SK-N-SH (cell line): Measurements from ENCODE around the gene WIPI1. TPM values are rescaled to one million over a fixed set of nuclear protein-coding genes. Genes with fewer than 3 reads are reported as not detected.

Experiments used
- CTCF ChIA-PET: fragments of 300-600, 350-600 bp; formaldehyde crosslinking; extraction: SDS; loops from one replicate; lab custom pipeline; 2021; lab: Yijun Ruan, JAX
- POLR2A ChIA-PET: fragments of 350-600 bp; sonication (Branson Sonifier 250); formaldehyde crosslinking; extraction: SDS; loops from one replicate; lab custom pipeline; 2020; ENCODE audit warnings: antibody characterized with exemption, inconsistent platforms; lab: Yijun Ruan, JAX
- DNase-seq: peaks from one replicate; pipeline ENCODE4 v3.0.0; 2012
- H2AFZ ChIP-seq: fragments of 200-600 bp; sonication (generic); 2 replicates; pipeline ENCODE4 v1.8.1; 2016; ENCODE audit warnings: antibody characterized with exemption, mild to moderate bottlenecking, low read depth
- H3F3A ChIP-seq: fragments of 200-600 bp; sonication (generic); replicated peaks from 2 replicates; pipeline ENCODE3; 2016; ENCODE audit warnings: antibody characterized with exemption, mild to moderate bottlenecking; ENCODE audit not compliant: insufficient read depth
- H3K27ac ChIP-seq, 2 experiments: fragments of 200-500 bp in 1 of 2; fragments of 200-600 bp in 1 of 2; sonication (Bioruptor generic) in 1 of 2; sonication (generic), shearing (Covaris generic) in 1 of 2; 2 replicates each; pipeline versions ENCODE4 v1.5.1 to v1.6.1; 2014 to 2016; ENCODE audit warnings: low read depth in 2 of 2, inconsistent platforms in 1 of 2, low read length in 1 of 2, mild to moderate bottlenecking in 1 of 2, mixed read lengths in 1 of 2
- H3K27me3 ChIP-seq: fragments of 200-600 bp; sonication (generic), shearing (Covaris generic); 2 replicates; pipeline ENCODE4 v1.6.1; 2016; ENCODE audit warnings: mixed run types; ENCODE audit not compliant: insufficient read depth
- H3K36me3 ChIP-seq, 2 experiments: fragments of 200-500 bp in 1 of 2; fragments of 200-600 bp in 1 of 2; sonication (Bioruptor generic) in 1 of 2; sonication (generic) in 1 of 2; replicated peaks in 1 of 2; 2 replicates each; pipeline versions ENCODE3 to v1.5.1; 2014 to 2016; ENCODE audit warnings: low read length in 1 of 2, mild to moderate bottlenecking in 1 of 2; ENCODE audit not compliant: insufficient read depth in 2 of 2, control insufficient read depth in 1 of 2
- H3K4me1 ChIP-seq, 2 experiments: fragments of 200-500 bp in 1 of 2; fragments of 200-600 bp in 1 of 2; sonication (Bioruptor generic) in 1 of 2; sonication (generic), shearing (Covaris generic) in 1 of 2; 2 replicates each; pipeline versions ENCODE4 v1.5.1 to v1.6.1; 2014 to 2016; ENCODE audit warnings: low read depth in 1 of 2, low read length in 1 of 2, mixed run types in 1 of 2; ENCODE audit not compliant: insufficient read depth in 2 of 2, control insufficient read depth in 1 of 2
- H3K4me2 ChIP-seq: fragments of 200-600 bp; sonication (generic), shearing (Covaris generic); 2 replicates; pipeline ENCODE4 v1.6.1; 2017; ENCODE audit warnings: mixed run types
- H3K4me3 ChIP-seq, 2 experiments: fragments of 200-500 bp in 1 of 2; fragments of 200-600 bp in 1 of 2; sonication (Bioruptor generic) in 1 of 2; sonication (generic), shearing (Covaris generic) in 1 of 2; 2 replicates each; pipeline versions ENCODE4 v1.5.1 to v1.8.1; 2014 to 2016; ENCODE audit warnings: low read depth in 2 of 2, inconsistent platforms in 1 of 2, low read length in 1 of 2, mild to moderate bottlenecking in 1 of 2, mixed read lengths in 1 of 2, moderate library complexity in 1 of 2
- H3K79me2 ChIP-seq: fragments of 200-600 bp; sonication (generic); 2 replicates; pipeline ENCODE4 v1.8.1; 2017; ENCODE audit warnings: mild to moderate bottlenecking; ENCODE audit not compliant: insufficient read depth
- H3K9ac ChIP-seq: fragments of 200-600 bp; sonication (generic); 2 replicates; pipeline ENCODE4 v1.6.1; 2017; ENCODE audit warnings: mixed run types
- H3K9me2 ChIP-seq: fragments of 200-600 bp; sonication (generic); 2 replicates; pipeline ENCODE4 v1.6.1; 2017; ENCODE audit warnings: mixed run types
- H3K9me3 ChIP-seq: fragments of 200-600 bp; sonication (generic); 2 replicates; pipeline ENCODE4 v1.6.1; 2017; ENCODE audit warnings: mixed run types, mild to moderate bottlenecking, moderate library complexity
- H4K20me1 ChIP-seq: fragments of 200-600 bp; sonication (generic); 2 replicates; pipeline ENCODE4 v1.6.1; 2017; ENCODE audit warnings: mild to moderate bottlenecking, mixed run types; ENCODE audit not compliant: insufficient read depth
- CHD2 ChIP-seq: fragments of 150-350 bp; IDR thresholded peaks from 2 replicates; pipeline ENCODE4 v1.6.1; 2018; ENCODE audit warnings: low read length; ENCODE audit not compliant: partially characterized antibody
- FOXJ3 ChIP-seq: sonication (generic); formaldehyde crosslinking; IDR thresholded peaks from 2 replicates; pipeline ENCODE4 v1.5.1; 2020; ENCODE audit warnings: mild to moderate bottlenecking, missing genetic modification reagents
- GATA2 ChIP-seq: sonication (generic); formaldehyde crosslinking; IDR thresholded peaks from 2 replicates; pipeline ENCODE4 v1.5.0; 2020; ENCODE audit warnings: mild to moderate bottlenecking, missing genetic modification reagents
- JUND ChIP-seq: IDR thresholded peaks from 2 replicates; pipeline ENCODE4 v1.4.0; 2012
- MEF2A ChIP-seq: IDR thresholded peaks from 2 replicates; pipeline ENCODE4 v1.4.0; 2012; ENCODE audit warnings: low read depth, borderline replicate concordance
- NFIC ChIP-seq: IDR thresholded peaks from 2 replicates; pipeline ENCODE4 v1.4.0; 2012; ENCODE audit warnings: borderline replicate concordance
- TAF1 ChIP-seq: IDR thresholded peaks from 2 replicates; pipeline ENCODE4 v1.6.1; 2012; ENCODE audit warnings: low read depth, mild to moderate bottlenecking, low read length, moderate library complexity, borderline replicate concordance
- TCF12 ChIP-seq: IDR thresholded peaks from 2 replicates; pipeline ENCODE4 v1.4.0; 2012
- TEAD4 ChIP-seq: IDR thresholded peaks from 2 replicates; pipeline ENCODE4 v1.4.0; 2012; ENCODE audit warnings: mild to moderate bottlenecking, borderline replicate concordance; ENCODE audit not compliant: insufficient read depth
- WGBS: methylation state at CpG from one replicate; pipeline ENCODE4 v1.1.6; 2017; ENCODE audit warnings: low lambda C conversion rate; 5-methylcytosine and 5-hydroxymethylcytosine counted together
- polyA plus RNA-seq, 3 experiments: library from polyadenylated mRNA; depleted of rRNA; stranded (reverse); fragments of >200 nt; gene quantifications; 2 replicates each; pipeline ENCODE4 v1.2.3, GENCODE V29; 2012
- TF ChIP-seq, protein P1 (sequence below): IDR thresholded peaks from 2 replicates; pipeline ENCODE4 v1.4.0; 2012; ENCODE audit warnings: low read depth, borderline replicate concordance
- TF ChIP-seq, protein P2 (sequence below): fragments of 150-350 bp; IDR thresholded peaks from 2 replicates; pipeline ENCODE4 v1.6.1; 2016; ENCODE audit warnings: mild to moderate bottlenecking, low read depth, low read length
- TF ChIP-seq, protein P3 (sequence below): IDR thresholded peaks from 2 replicates; pipeline ENCODE4; 2012
- TF ChIP-seq, protein P4 (sequence below): IDR thresholded peaks from 2 replicates; pipeline ENCODE4 v1.6.1; 2012; ENCODE audit warnings: mild to moderate bottlenecking, low read depth, low read length, moderate library complexity

Gene WIPI1
- polyA plus RNA-seq, 1 of the 3 experiments (the other 2 are of a cell fraction): 52.7 TPM

DNA sequence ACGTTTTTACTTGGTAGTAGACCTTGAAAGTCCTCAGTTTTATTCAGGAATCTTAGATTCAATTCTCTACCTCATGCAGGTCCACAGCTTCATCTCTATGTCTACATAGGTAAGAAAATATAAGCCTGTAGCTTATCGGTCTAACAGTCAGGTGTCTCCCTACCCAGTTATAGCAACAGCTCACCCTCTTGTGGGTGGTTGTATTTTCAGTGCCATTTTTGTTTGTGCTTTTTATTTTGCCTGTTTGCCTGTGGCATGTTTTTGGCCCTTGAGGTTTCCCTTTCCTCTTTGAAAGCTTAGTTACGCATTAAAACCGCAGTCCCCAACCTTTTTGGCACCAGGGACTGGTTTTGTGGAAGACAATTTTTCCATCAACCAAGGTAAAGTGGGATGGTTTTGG is 23.6 kb upstream of the WIPI1 start (continued):
- TF ChIP-seq, protein P1, sequence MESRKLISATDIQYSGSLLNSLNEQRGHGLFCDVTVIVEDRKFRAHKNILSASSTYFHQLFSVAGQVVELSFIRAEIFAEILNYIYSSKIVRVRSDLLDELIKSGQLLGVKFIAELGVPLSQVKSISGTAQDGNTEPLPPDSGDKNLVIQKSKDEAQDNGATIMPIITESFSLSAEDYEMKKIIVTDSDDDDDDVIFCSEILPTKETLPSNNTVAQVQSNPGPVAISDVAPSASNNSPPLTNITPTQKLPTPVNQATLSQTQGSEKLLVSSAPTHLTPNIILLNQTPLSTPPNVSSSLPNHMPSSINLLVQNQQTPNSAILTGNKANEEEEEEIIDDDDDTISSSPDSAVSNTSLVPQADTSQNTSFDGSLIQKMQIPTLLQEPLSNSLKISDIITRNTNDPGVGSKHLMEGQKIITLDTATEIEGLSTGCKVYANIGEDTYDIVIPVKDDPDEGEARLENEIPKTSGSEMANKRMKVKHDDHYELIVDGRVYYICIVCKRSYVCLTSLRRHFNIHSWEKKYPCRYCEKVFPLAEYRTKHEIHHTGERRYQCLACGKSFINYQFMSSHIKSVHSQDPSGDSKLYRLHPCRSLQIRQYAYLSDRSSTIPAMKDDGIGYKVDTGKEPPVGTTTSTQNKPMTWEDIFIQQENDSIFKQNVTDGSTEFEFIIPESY: no peak
- no peak for TF ChIP-seq GATA2 (CRISPR knock-in tag)

DNA sequence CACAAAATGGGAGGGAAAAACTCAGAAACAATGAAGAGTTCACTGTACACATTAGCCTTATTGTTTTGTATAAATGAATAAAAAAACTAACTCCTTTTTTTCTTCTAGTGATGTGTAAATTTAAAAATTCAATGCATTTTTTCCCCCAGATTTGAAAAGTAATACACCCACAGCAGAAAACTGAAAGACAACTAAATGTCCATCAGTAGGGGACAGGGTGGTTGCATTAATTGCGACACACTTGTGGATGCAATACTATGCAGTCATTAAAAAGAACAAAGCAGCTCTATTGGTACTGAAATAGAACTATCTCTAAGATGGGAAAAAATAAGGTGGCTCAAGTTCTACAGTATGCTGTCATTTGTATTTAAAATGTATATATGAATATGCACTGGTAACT is 13.7 kb upstream of the WIPI1 start:
- POLR2A ChIA-PET: no interaction called here
- no peak overlapping the region for H3K4me3 ChIP-seq
- no peaks in the 10 kb centered on the region for H3F3A ChIP-seq

DNA sequence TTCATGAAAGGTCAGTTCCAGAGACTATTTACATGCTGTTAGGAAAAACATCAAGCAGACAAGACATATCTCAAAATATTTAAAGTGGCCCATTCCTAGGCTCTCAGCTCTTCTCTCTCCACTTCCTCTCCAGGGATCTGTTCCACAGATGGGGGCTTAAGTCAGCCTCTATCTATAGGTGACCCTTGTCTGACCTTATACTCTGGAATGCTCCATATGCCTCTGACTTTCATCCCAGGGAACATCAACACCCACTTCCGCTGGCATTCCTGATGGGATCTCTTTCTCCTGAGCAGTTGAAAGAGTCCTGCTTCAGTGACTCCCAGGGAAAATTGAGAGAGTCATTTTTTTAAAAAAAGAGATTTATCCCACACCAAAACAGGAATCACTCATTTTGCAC is 11.5 kb upstream of the WIPI1 start:
- 52% methylated on average over 1 of the region's 1 CpG for WGBS
- Histone ChIP-seq H3F3A (no peaks in the 10 kb centered on the region), H3K9me2 (no peaks in the 10 kb centered on the region), H3K27me3 (no peaks in the 10 kb centered on the region; the same call in 1 of the 2 replicates), H3K4me2 (no peak overlapping the region), H3K4me3 (no peak overlapping the region), H3K79me2 (no peaks in the 10 kb centered on the region), H4K20me1 (no peaks in the 10 kb centered on the region), H2AFZ (no peak overlapping the region), H3K27ac (no peak overlapping the region), H3K36me3 (no peaks in the 10 kb centered on the region), H3K9ac (no peak overlapping the region), H3K4me1 (no peaks in the 10 kb centered on the region), H3K9me3 (no peaks in the 10 kb centered on the region; the same call in 1 of the 2 replicates)
- ChIA-PET CTCF (interaction anchor here (0.8 to 8.0 kb wide), 8 partner anchors 10 to 291 kb away, joined by 3 to 60 read pairs (median 8); partner anchors contain the start of gene AMZ2), POLR2A (no interaction called here)
- TF ChIP-seq TAF1 (no peak), CHD2 (no peak), FOXJ3 (CRISPR knock-in tag) (no peak), JUND (no peak), NFIC (no peak), MEF2A (no peak), TEAD4 (no peak)
- TF ChIP-seq, protein P2, sequence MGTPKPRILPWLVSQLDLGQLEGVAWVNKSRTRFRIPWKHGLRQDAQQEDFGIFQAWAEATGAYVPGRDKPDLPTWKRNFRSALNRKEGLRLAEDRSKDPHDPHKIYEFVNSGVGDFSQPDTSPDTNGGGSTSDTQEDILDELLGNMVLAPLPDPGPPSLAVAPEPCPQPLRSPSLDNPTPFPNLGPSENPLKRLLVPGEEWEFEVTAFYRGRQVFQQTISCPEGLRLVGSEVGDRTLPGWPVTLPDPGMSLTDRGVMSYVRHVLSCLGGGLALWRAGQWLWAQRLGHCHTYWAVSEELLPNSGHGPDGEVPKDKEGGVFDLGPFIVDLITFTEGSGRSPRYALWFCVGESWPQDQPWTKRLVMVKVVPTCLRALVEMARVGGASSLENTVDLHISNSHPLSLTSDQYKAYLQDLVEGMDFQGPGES: no peak
- TF ChIP-seq, protein P3, sequence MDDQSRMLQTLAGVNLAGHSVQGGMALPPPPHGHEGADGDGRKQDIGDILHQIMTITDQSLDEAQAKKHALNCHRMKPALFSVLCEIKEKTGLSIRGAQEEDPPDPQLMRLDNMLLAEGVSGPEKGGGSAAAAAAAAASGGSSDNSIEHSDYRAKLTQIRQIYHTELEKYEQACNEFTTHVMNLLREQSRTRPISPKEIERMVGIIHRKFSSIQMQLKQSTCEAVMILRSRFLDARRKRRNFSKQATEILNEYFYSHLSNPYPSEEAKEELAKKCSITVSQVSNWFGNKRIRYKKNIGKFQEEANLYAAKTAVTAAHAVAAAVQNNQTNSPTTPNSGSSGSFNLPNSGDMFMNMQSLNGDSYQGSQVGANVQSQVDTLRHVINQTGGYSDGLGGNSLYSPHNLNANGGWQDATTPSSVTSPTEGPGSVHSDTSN: no peak
- TF ChIP-seq, protein P4, sequence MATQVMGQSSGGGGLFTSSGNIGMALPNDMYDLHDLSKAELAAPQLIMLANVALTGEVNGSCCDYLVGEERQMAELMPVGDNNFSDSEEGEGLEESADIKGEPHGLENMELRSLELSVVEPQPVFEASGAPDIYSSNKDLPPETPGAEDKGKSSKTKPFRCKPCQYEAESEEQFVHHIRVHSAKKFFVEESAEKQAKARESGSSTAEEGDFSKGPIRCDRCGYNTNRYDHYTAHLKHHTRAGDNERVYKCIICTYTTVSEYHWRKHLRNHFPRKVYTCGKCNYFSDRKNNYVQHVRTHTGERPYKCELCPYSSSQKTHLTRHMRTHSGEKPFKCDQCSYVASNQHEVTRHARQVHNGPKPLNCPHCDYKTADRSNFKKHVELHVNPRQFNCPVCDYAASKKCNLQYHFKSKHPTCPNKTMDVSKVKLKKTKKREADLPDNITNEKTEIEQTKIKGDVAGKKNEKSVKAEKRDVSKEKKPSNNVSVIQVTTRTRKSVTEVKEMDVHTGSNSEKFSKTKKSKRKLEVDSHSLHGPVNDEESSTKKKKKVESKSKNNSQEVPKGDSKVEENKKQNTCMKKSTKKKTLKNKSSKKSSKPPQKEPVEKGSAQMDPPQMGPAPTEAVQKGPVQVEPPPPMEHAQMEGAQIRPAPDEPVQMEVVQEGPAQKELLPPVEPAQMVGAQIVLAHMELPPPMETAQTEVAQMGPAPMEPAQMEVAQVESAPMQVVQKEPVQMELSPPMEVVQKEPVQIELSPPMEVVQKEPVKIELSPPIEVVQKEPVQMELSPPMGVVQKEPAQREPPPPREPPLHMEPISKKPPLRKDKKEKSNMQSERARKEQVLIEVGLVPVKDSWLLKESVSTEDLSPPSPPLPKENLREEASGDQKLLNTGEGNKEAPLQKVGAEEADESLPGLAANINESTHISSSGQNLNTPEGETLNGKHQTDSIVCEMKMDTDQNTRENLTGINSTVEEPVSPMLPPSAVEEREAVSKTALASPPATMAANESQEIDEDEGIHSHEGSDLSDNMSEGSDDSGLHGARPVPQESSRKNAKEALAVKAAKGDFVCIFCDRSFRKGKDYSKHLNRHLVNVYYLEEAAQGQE: no peak
- DNase-seq: no peak

More for the DNA sequence above, 13.7 kb upstream of the WIPI1 start:
- no peaks in the 10 kb centered on the region for H4K20me1 ChIP-seq
- H3K36me3 ChIP-seq: no peaks in the 10 kb centered on the region
- H3K4me2 ChIP-seq: no peak overlapping the region
- H2AFZ ChIP-seq: no peak overlapping the region
- no peak overlapping the region for H3K27ac ChIP-seq
- no peaks in the 10 kb centered on the region; the same call in 1 of the 2 replicates for H3K9me3 ChIP-seq
- H3K4me1 ChIP-seq: no peaks in the 10 kb centered on the region
- 74% methylated on average over 1 of the region's 1 CpG for WGBS
- no peaks in the 10 kb centered on the region for H3K79me2 ChIP-seq
- TF ChIP-seq TCF12: no peak
- TF ChIP-seq, all 33 proteins: peak for 0
- no peak for DNase-seq
- H3K27me3 ChIP-seq: no peaks in the 10 kb centered on the region; the same call in 1 of the 2 replicates
- no peaks in the 10 kb centered on the region for H3K9me2 ChIP-seq
- CTCF ChIA-PET: interaction anchor here (1.1 to 3.6 kb wide), 3 partner anchors 9 to 41 kb away, joined by 3 to 28 read pairs (median 6); partner anchors contain the start of gene PRKAR1A
- no peak overlapping the region for H3K9ac ChIP-seq
